Tibial nerve (tissue), 4 donors: ENCODE data around the gene KRT34.

Experiments used
- CTCF ChIP-seq, 5 experiments: fragments of 200-600 bp in 3 of 5; fragments of 450-650 bp in 2 of 5; sonication (generic) in 3 of 5; IDR thresholded peaks; one replicate each; pipeline ENCODE4 v1.5.1; 2016 to 2019; ENCODE audit warnings: antibody characterized with exemption in 5 of 5, mild to moderate bottlenecking in 3 of 5, moderate library complexity in 2 of 5
- EP300 ChIP-seq, 2 donors: sonication (generic); formaldehyde crosslinking; IDR thresholded peaks; one replicate each; pipeline ENCODE4 v1.6.1; 2017; ENCODE audit warnings: antibody characterized with exemption in 2 of 2, mild to moderate bottlenecking in 1 of 2

GRCh38 chr17:41403404-41404023, 21.4 kb upstream of the KRT34 start:
- TF ChIP-seq EP300 (IDR thresholded peaks at IDR 0.05) (no peak), CTCF (IDR thresholded peaks at IDR 0.05) (no peak)
